A204.1 (cell line): ENCODE measurements around the gene ANGPTL8.

Source experiments
- FAIRE-seq: peaks from 2 replicates; lab custom pipeline; 2012; peaks lifted over from hg19 to GRCh38; lab: Jason Lieb, UNC

ANGPTL8 gene

GRCh38 chr19:11203194-11204075 is 36.0 kb upstream of the ANGPTL8 start:
- no peak for FAIRE-seq

- FAIRE-seq = no peak
These were observed 35.3 kb upstream of the ANGPTL8 start for GRCh38 chr19:11204076-11204602.

DNA sequence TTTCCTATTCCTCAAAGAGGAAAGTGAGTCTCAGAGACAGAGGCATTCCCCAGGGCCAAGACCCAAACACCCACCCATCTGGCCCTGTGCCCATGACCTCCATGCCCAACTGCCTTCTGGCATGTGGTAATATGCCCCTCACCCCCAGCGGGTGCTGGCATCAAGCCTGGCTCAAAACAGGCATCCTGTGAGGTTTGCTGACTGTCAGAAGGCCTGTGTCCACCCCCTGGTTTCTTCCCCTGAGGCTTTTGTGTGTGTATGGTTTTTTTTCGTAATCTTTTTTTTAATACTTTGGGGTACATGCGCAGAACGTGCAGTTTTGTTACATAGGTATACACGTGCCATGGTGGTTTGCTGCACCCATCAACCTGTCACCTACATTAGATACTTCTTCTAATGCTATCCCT is 34.5 kb upstream of the ANGPTL8 start:
- FAIRE-seq = no peak

GRCh38 chr19:11205939-11206570 is 33.4 kb upstream of the ANGPTL8 start:
- no peak for FAIRE-seq

- no peak for FAIRE-seq
These were observed 30.6 kb upstream of the ANGPTL8 start for GRCh38 chr19:11208561-11209471.

DNA sequence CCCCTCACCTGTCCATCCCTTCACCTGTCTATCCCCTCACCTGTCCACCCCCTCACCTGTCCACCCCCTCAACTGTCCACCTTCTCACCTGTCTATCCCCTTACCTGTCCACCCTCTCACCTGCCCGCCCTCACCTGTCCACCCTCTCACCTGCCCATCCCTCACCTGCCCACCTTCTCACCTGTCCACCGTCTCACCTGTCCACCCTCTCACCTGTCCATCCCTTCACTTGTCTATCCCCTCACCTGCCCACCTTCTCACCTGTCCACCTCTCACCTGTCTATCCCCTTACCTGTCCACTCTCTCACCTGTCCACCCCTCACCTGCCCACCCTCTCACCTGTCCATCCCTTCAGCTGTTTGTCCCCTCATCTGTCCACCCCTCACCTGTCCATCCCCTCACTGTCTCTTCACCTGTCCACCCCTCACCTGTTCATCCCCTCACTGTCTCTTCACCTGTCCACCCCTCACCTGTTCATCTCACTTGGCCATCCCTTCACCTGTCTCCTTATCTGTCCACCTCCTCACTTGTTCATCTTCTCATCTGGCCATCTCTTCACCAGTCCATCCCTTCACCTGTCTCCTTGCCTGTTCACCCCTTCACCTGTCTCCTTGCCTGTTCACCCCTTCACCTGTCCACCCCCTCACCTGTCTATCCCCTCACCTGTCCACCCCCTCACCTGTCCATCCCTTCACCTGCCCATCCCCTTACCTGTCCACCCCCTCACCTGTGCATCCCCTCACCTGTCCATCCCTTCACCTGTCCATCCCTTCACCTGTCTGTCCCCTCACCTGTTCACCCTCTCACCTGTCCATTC is 29.4 kb upstream of the ANGPTL8 start:
- FAIRE-seq = no peak

DNA sequence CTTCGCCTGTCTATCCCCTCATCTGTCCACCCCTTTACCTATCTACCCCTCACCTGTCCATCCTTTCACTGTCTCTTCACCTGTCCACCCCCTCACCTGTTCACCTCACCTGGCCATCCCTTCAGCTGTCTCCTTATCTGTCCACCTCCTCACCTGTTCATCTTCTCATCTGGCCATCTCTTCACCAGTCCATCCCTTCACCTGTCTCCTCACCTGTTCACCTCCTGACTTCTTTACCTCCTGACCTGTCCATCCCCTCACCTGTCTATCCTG is 28.8 kb upstream of the ANGPTL8 start:
- FAIRE-seq = no peak

DNA sequence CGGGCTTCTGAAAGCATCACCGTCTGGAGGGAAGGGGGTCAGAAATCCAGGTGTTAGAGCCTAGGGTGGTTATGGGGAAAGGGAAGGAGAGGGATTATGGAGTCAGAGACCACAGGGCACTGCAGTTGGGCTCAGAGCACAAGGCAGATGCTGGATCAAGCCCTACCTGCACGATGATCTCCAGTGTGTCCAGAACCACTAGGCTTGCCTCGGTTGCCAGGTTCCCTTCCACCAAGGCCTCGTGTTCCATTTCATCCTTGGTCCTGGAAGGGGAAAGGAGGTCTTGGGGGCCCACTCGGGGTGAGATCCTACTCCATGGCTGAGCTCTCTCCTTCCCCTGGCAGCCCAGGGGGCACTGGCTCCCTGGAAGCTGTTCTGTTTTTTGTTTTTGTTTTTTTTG is 25.0 kb upstream of the ANGPTL8 start:
- FAIRE-seq = no peak

DNA sequence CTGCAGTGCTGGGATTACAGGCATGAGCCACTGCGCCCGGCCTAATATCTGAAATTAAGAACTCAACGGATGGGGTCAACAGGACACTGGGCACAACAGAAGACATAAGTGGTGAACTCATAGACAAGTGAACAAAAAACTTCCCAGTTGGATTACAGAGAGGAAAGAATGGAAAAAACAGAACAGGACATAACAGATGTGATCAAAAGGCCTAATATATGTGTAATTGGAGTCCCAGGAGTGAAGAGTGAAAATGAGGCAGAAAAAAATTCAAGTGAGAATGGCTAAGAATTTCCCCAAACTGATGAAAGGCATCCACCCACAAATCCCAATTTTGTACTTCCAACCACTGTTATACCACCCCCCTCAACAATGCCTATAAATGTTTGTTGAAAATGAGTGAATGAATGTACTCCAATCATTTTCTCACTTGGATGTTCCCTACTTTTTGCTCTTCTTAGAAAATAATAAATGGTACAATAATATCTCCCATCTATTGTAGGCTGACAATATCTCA is 18.3 kb upstream of the ANGPTL8 start:
- FAIRE-seq = no peak

DNA sequence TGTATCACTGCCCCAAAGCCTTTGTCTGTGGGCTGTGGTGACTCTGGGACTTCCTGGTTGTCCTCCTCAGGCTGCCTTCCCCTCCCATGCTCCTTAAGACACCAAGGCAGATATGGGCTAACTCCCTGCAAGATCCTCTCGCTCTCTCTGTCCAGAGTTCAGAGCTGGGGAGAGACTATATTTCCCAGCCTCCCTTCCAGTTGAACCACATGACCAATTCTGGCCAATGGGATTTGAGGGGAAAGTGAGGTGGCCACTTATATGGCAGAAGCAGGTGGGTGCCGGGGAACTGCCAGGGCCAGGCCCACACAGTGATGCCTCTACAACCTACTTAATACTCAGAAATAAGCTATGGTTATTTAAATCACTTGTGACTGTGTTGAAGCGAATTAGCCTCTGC is 16.2 kb upstream of the ANGPTL8 start:
- no peak for FAIRE-seq

DNA sequence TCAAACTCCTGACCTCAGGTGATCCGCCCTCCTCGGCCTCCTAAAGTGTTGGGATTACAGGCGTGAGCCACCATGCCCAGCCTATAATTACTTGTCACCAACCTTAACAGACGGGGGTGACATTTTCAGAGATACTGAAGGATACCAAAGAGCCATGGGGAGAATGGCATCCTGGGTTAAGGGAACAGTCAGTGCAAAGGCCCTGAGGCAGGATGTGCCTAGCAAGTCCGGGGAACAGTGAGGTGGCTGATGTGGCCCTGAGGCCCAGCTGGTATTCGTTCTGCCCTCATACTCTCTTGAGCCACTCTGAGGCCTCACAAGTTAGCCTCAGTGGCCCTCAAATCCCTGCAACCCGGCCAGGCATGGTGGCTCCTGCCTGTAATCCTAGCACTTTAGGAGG is 15.0 kb upstream of the ANGPTL8 start:
- no peak for FAIRE-seq

- FAIRE-seq = no peak
These were observed 14.2 kb upstream of the ANGPTL8 start for GRCh38 chr19:11225172-11225571.

- no peak for FAIRE-seq
These were observed 13.6 kb upstream of the ANGPTL8 start for GRCh38 chr19:11225815-11226214.

GRCh38 chr19:11226716-11227166 is 12.7 kb upstream of the ANGPTL8 start:
- no peak for FAIRE-seq

GRCh38 chr19:11227195-11227886 is 12.1 kb upstream of the ANGPTL8 start:
- FAIRE-seq = no peak

- no peak for FAIRE-seq
These were observed 8.6 kb upstream of the ANGPTL8 start for GRCh38 chr19:11230621-11231386.

- no peak for FAIRE-seq
These were observed 6.9 kb upstream of the ANGPTL8 start for GRCh38 chr19:11232555-11232954.

- FAIRE-seq = no peak
These were observed 6.3 kb upstream of the ANGPTL8 start for GRCh38 chr19:11233073-11233472.

- FAIRE-seq = no peak
These were observed 4.8 kb upstream of the ANGPTL8 start for GRCh38 chr19:11234486-11235075.
